ENCODE results near the gene PPWD1. TPM values are rescaled to one million over a fixed set of nuclear protein-coding genes. Genes with fewer than 3 reads are reported as not detected.
"Not testable (repeated sequence)": the region's sequence is repeated elsewhere in the genome, so short reads cannot be mapped to it uniquely, and the experiment has no call there.

Gene PPWD1
- polyA plus RNA-seq = 10 to 100 TPM in 2 of 3 donors, 1 to 10 TPM in 1; 9.8 to 25.4 (median 18.2) TPM

DNA sequence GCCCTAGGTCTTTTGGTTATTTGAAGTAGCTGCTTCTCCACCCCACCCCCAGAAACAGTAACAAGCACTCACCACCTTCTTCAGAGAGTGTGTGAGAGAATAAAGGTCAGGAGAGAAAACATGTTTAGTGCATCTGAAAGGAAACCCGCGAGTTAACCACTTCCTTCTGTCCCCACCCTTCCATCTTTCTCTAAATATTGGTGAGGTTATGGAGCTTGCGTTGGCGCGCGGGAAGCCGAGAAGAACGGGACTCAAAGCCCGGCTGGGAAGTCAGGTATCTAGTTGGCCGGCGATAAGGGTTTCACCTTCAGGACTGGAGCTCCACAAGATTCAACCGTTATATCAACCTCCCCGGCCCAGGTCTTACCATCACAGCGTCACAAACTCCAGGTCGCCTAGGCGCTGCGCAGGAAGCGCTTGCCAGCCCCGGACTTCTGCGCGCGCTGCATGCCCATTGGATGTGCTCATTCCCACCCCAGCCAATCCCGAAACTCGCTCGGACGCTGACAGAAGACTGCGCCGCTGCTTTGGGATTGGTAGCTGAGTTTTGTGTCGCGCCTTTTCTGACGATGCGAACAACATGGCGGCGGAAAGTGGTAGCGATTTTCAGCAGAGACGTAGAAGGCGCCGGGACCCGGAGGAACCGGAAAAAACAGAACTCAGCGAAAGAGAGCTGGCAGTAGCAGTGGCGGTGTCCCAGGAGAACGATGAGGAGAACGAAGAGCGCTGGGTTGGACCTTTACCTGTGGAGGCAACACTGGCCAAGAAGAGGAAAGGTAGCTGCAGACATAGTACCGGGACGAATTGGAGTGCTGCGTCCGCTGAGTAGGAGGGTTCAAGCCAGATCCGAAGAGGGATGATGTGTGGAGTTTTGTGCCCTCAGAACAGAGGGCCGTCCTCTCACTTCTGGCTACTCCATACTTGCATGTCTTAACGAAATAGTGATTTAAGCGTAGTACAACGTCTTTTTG is at the start of gene PPWD1, which contains the start of gene CENPK:
PPWD1 (plus strand) TSS at position 566 of the 971 bp plus-strand sequence; CDS start at position 581, 15 bp downstream.
CENPK (minus strand) TSS at position 438 of the 971 bp plus-strand sequence. CDS start 8,261 bp downstream, outside the sequence.
- WGBS, 3 donors = 0% methylated on average over 54 of the region's 54 CpGs
- H3K27ac ChIP-seq (ENCODE audit: low read depth, low read length) = no peak within 1 kb of the TSS

DNA sequence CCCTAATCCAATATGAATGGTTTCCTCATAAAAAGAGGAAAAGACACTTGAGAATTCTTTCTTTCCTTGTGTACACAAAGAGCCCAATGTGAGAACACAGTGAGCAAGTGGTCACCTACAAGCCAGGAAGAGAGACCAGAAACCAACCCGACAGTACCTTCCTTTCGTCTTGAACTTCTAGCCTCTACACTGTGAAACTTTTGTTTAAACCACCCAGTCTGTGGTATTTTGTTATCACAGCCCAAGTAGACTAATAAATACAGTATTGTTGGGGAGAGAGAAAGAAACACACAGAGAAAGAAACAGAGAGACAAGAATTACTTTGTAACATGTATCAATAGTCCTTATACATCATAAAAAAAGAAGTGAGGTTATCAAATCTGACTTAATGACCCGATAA is 37.4 kb upstream of the PPWD1 start:
- WGBS, 3 donors = 89 to 90% (median 90%) methylated on average over 3 of the region's 3 CpGs
- H3K27ac ChIP-seq (ENCODE audit: low read depth, low read length) = no peak overlapping the region

DNA sequence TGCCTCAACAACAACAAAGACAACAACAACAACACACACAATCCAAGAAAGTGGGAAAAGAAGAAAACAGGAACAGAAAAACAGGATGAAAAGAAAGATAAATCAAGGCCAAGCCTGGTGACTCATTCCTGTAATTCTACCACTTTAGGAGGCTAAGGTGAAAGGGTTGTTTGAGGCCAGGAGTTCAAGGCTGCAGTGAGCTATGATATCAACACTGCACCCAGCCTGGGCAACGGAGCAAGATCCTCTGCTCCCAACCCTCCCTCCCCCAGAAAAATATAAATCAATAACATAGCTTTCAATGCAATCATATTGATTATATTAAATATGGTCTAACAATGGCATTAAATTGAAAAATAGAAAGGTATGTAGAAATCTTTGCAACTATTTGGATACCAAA is 32.2 kb upstream of the PPWD1 start:
- 95 to 100% (median 98%) methylated on average over 1 of the region's 1 CpG for WGBS, 3 donors
- no peak overlapping the region for H3K27ac ChIP-seq (ENCODE audit: low read depth, low read length)

DNA sequence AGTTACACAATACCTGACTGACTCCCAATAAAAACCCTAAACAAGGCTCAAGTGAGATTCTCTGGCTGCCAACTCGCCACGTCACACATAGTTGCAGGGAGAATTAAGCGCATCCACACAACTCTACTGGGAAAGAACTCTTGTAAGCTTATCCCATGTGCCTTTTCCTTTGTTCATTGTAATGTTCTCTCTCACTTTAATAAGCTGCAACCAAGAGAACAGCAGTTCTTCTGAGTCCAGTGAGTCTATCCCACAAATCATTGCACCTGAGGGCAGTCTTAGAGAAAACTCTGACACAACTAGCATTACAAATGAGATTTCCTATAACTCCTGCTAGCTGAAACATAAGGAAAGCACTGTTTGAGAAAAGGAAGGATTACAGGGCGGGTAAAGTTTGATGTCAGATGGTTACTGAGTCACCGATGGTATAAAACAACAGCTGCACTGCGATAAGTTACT is 27.5 kb upstream of the PPWD1 start:
- 93 to 97% (median 96%) methylated on average over 6 of the region's 6 CpGs for WGBS, 3 donors
- H3K27ac ChIP-seq (ENCODE audit: low read depth, low read length) = no peak overlapping the region

DNA sequence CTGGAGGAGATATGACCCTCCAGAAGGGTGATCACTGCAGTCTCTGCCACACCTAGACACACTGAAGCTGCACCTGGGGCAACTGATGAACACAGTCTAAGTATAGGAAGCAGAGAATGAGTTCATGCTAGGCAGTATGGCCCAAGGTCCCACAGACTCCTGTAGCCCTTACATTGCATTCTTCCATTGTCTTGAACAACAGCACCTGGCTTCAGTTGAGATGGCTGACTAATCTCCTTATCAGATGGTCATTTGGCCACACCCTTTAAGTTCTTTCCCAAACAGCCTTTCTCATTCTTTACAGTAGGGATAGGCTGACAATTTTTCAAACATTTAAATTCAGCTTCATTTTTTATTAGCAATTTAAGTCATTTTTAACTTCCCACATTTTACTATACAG is 23.3 kb upstream of the PPWD1 start:
- H3K27ac ChIP-seq (ENCODE audit: low read depth, low read length) = no peak overlapping the region

DNA sequence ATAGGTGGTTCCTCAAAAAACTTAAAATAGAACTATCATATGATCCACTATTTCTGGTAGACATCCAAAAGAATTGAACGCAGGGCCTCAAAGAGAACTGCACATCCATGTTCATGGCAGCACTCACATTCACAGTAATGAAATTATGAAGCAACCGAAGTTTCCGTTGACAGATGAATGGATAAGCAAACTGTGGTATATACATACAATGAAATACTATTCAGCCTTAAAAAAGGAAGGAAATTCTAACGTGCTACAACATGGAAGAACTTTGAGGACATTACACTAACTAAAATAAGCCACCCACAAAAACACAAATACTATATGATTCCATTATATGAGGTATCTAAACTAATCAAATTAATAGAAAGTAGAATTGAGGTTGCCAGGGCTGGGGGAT is 18.6 kb upstream of the PPWD1 start:
- H3K27ac ChIP-seq (ENCODE audit: low read depth, low read length) = no peak overlapping the region
- 94 to 98% (median 96%) methylated on average over 4 of the region's 4 CpGs for whole genome bisulfite sequencing, 3 donors

DNA sequence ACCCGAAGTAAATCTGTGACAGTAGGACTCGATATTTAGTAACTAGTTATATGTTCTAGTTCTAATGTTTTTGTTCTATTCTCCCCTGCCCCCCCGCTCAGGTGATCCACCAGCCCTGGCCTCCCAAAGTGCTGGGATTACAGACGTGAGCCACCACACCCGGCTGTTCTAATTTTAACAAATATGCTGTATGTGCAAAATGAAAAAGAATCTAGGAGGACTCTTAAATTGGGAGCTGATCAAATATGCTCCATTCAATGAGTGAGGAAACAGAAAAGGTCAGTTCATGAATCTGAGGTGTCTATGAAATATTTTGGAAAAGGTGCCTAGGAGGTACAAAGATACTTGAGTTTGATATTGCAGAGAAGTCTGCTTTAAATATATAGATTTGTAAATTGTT is 17.0 kb upstream of the PPWD1 start:
- 73 to 94% (median 94%) methylated on average over 5 of the region's 5 CpGs for WGBS, 3 donors
- no peak overlapping the region for H3K27ac ChIP-seq (ENCODE audit: low read depth, low read length)

DNA sequence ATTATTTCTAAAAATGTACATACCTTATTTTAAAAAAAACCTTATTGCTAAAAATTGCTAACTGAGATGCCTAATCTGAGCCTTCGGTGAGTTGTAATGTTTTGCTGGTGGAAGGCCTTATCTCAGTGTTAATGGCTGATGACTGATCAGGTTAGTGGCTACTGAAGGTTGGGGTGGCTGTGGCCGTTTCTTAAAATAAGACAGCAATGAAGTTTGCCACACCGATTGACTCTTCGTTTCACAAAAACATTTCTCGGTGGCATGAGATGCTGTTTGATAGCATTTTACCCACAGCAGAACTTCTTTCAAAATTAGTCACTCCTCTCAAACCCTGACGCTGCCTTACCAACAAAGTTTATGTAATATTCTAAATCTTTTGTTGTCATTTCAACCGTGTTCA is 14.8 kb upstream of the PPWD1 start:
- no peak overlapping the region for H3K27ac ChIP-seq (ENCODE audit: low read depth, low read length)
- WGBS, 3 donors = 89 to 95% (median 90%) methylated on average over 7 of the region's 7 CpGs

DNA sequence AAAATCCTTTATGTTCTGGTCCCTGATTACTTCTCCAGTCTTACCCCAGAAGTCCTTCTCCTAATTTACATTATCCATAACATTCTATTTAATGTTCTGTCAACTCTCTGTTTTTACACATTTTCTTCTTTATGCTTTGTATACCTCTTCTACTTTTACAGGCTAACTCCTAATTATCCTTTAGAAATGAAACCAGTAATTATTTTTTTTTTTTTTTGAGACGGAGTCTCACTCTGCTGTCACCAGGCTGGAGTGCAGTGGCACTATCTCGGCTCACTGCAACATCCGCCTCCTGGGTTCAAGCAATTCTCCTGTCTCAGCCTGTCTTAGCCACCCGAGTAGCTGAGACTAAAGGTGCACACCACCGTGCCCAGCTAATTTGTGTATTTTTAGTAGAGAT is 9.2 kb upstream of the PPWD1 start:
- H3K27ac ChIP-seq (ENCODE audit: low read depth, low read length) = no peak overlapping the region
- WGBS, 3 donors = 86 to 94% (median 87%) methylated on average over 5 of the region's 5 CpGs

DNA sequence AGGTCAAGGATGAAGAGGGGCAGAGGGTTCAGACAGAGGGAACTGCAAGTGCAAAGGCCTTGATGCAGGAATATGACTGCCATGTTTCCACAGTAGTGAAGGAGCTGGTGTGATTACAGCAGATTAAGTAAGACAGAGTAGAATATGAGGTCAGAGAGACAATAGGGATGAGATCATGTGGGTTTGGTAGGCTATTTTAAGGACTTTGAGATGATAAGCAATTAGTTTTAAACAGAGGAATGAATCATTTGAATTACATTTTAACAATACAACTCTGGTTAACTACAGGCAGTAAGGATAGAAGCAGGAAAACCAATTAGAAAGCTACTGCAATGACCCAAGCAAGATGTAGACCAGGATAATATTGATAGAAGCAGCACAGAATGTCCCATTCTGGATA is 7.8 kb upstream of the PPWD1 start:
- H3K27ac ChIP-seq (ENCODE audit: low read depth, low read length) = no peak overlapping the region

DNA sequence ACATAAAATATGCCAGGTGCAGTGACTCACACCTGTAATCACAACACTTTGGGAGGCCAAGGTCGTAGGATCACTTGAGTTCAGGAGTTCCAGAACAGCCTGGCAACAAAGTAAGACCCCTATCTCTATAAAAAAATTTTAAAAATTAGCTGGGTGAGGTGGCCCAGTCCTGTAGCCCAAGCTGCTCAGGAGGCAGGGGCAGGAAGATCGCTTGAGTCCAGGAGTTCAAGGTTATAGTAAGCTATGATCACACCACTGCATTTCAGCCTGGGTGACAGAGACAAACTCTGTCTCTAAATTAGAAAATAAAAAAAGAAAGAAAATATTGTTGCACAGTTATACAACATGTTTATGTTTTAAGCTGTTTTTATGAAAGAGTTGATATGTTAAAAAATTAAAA is 6.9 kb upstream of the PPWD1 start:
- H3K27ac ChIP-seq (ENCODE audit: low read depth, low read length) = no peak overlapping the region
- 68 to 97% (median 94%) methylated on average over 2 of the region's 2 CpGs for WGBS, 3 donors

DNA sequence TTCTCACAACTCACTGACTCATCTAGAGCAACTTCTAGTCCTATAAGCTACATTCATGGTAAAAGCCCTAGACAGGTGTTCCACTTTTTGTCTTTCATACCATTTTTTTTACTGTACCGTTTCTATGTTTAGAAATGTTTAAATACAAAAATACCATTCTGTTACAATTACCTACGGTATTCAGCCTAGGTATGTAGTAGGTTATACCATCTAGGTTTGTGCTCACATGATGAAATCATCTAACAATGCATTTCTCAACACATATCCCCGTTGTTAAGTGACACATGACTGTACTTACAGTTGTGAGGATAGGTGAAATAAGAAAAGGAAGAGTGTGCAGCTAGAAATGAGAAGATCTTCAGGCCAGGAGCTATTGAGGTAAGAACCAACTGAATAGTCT is 6.4 kb upstream of the PPWD1 start:
- no peak overlapping the region for H3K27ac ChIP-seq (ENCODE audit: low read depth, low read length)
- WGBS, 3 donors = 82 to 93% (median 82%) methylated on average over 3 of the region's 3 CpGs

DNA sequence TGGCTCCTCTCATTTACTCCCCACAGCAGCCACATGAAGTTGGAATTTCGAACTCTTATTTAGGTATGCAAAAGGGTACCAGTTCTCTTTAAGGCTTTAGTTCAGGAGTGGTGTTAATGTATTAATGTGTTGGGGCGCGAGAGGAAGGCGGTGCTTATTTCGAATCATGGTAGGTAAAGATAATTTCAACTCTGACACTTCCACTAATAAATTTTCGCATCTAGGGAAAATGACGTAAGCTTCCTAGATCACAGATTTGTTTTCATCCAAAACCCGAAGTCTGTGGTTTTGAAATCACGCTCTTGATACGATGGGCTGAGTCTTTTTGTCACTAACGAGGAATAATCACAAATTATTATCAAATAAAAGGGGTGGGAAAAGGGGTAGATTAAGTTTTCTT is 681 bp downstream of the PPWD1 start:
- H3K27ac ChIP-seq (ENCODE audit: low read depth, low read length) = no peak overlapping the region
- 2 to 7% (median 3%) methylated on average over 11 of the region's 11 CpGs for WGBS, 3 donors

DNA sequence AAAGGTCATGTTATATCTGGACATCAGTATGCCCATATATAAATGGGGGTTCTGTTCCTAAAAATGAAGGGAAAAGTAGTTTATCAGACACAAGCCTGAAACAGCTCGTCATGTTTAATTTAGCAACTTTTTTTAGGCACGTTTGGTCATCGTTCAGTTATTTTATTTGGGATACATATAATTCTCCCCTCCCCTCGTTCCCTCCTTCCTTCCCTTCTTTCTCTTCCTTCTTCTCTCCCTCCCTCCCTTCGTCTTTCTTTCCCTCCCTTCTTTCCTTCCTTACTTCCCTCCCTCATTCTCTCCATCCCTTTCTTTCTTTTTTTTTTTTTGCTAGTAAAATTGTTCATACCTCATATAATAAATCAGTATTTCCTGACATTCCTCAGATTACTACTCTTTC is 3.4 kb downstream of the PPWD1 start:
- WGBS, 3 donors = 72 to 85% (median 73%) methylated on average over 5 of the region's 5 CpGs

DNA sequence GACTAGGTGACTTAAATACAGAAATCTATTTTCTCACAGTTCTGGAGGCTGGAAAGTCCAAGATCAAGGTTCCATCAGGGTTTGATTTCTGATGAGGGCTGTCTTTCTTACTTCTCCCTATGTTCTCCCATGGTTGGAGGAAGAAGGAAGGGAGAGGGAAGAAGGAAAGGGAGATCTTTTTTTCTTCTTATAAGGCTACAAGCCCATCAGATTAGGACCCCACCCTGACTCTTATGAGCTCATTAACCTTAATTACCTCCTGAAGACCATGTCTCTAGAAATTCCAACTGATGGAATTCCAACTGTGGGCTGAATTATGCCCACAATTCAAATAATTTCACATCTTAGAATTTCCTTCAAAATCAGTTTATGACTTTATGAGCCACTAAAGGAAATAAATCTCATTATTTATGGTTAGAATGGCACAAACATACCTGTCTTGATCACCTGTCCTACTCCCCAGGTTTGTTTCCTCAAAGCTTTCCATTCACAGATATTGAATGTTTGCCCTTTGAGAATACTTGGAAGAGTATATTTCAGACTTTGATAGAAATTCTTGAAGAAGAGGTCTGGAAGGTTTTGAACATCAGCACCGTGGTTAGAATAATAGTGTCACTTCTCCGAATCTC is 7.6 kb downstream of the PPWD1 start:
- H3K27ac ChIP-seq (ENCODE audit: low read depth, low read length) = no peak overlapping the region
- WGBS, 3 donors = 91 to 94% (median 91%) methylated on average over 2 of the region's 2 CpGs

More for the DNA sequence above, 3.4 kb downstream of the PPWD1 start:
- H3K27ac ChIP-seq (ENCODE audit: low read depth, low read length) = no peak overlapping the region

DNA sequence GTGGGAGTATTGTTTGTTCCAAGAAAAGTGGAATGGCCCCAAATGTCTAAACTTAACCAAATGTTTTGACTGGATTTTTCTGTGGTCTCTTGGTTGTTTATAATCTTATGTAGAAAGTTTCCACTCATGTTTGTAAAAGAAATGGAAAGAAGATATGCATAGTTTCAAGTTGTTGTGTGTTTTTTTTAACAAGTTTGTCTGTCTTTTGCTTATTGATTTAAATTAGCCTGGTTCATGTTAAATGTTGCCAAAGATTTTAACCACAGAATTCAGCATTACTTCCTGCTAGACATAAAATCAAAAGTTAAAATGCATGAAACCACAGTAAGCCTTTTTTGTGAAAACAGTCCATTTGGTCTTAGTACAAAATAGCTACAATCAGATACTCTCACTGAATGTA is 14.0 kb downstream of the PPWD1 start:
- no peak overlapping the region for H3K27ac ChIP-seq (ENCODE audit: low read depth, low read length)

DNA sequence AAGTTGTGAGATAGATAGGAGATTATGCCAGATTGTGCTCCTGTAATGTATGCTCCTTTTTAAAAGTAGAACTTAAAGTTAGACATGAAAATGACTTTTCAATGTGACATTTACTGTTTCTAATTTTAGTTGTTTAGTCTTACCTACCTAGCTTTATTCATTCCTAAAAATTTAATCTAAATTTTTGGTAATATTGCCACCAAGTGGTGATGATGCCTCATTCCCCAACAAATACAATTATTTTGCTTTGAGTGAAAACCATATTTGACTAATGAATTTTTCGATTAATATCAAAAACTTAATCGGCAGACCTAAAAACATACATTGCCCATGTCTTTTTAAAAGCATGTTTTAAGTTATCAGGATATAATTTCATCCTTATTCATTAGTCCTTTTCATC is 25.6 kb downstream of the PPWD1 start:
- 91 to 98% (median 97%) methylated on average over 2 of the region's 2 CpGs for WGBS, 3 donors
- H3K27ac ChIP-seq (ENCODE audit: low read depth, low read length) = no peak overlapping the region

DNA sequence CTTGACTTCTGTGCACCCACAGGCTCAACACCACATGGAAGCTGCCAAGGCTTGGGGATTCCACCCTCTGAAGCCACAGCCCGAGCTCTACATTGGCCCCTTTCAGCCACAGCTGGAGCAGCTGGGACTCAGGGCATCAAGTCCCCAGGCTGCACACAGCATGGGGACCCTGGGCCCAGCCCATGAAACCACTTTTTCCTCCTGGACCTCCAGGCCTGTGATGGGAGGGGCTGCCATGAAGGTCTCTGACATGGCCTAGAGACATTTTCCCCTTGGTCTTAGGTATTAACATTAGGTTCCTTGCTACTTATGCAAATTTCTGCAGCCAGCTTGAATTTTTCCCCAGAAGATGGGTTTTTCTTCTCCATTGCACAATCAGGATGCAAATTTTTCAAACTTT is 38.7 kb downstream of the PPWD1 start:
- not testable (repeated sequence) for H3K27ac ChIP-seq (ENCODE audit: low read depth, low read length)
- WGBS, 3 donors = 93 to 100% (median 96%) methylated on average over 1 of the region's 1 CpG

DNA sequence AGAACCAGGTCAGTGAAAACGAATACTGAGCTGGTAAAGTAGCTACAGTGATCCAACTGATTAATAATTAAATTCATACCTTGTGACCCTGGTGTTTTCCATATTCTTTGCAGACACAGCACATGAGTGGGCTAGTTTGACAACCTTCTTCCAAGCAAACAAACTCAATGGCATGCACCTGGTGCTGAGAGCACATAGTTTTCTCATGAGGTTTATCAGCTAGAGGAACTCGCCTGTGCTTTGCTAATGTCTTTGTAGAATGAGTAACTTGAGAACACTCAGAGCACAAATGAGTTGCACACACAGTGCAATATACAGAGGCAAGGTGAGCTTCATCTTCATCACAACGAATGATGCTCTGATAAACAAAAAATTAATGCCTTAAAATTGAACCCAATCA is 48.4 kb downstream of the PPWD1 start:
- 36 to 95% (median 89%) methylated on average over 3 of the region's 3 CpGs for WGBS, 3 donors
- H3K27ac ChIP-seq (ENCODE audit: low read depth, low read length) = no peak overlapping the region
